Uterus (tissue), 2 donors: ENCODE results near the gene ZNF532.

ENCODE experiments used
- POLR2A ChIP-seq, 2 donors: fragments of 450-650 bp; IDR thresholded peaks; one replicate each; pipeline ENCODE4 v1.6.1; 2016; ENCODE audit warnings: antibody characterized with exemption in 2 of 2, mild to moderate bottlenecking in 1 of 2, moderate library complexity in 1 of 2
- TF ChIP-seq, protein P1 (sequence below), 4 experiments: fragments of 200-600 bp in 2 of 4; fragments of 450-650 bp in 2 of 4; sonication (generic) in 2 of 4; IDR thresholded peaks; one replicate each; pipeline ENCODE4 v1.5.1; 2016 to 2019; ENCODE audit warnings: antibody characterized with exemption in 4 of 4, mild to moderate bottlenecking in 2 of 4, moderate library complexity in 1 of 4

- TF ChIP-seq, protein P1, sequence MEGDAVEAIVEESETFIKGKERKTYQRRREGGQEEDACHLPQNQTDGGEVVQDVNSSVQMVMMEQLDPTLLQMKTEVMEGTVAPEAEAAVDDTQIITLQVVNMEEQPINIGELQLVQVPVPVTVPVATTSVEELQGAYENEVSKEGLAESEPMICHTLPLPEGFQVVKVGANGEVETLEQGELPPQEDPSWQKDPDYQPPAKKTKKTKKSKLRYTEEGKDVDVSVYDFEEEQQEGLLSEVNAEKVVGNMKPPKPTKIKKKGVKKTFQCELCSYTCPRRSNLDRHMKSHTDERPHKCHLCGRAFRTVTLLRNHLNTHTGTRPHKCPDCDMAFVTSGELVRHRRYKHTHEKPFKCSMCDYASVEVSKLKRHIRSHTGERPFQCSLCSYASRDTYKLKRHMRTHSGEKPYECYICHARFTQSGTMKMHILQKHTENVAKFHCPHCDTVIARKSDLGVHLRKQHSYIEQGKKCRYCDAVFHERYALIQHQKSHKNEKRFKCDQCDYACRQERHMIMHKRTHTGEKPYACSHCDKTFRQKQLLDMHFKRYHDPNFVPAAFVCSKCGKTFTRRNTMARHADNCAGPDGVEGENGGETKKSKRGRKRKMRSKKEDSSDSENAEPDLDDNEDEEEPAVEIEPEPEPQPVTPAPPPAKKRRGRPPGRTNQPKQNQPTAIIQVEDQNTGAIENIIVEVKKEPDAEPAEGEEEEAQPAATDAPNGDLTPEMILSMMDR (IDR thresholded peaks at IDR 0.05) = no peak
- TF ChIP-seq POLR2A (IDR thresholded peaks at IDR 0.05) = no peak
These were observed 143.8 kb downstream of the ZNF532 start for GRCh38 chr18:59008302-59008974.
